Gastroesophageal sphincter (tissue), 3 donors: ENCODE measurements around the gene C19orf25.
"Not testable (repeated sequence)": the region's sequence is repeated elsewhere in the genome, so short reads cannot be mapped to it uniquely, and the experiment has no call there.

ENCODE experiments used
- EP300 ChIP-seq: sonication (generic); formaldehyde crosslinking; IDR thresholded peaks from one replicate; pipeline ENCODE4 v1.6.1; 2017; ENCODE audit warnings: antibody characterized with exemption, mild to moderate bottlenecking
- TF ChIP-seq, protein P1 (sequence below), 4 experiments: fragments of 200-600 bp in 2 of 4; fragments of 450-650 bp in 2 of 4; sonication (generic) in 1 of 4; IDR thresholded peaks; one replicate each; pipeline ENCODE4 v1.5.1; 2017 to 2019; ENCODE audit warnings: antibody characterized with exemption in 4 of 4, mild to moderate bottlenecking in 2 of 4, moderate library complexity in 2 of 4

DNA sequence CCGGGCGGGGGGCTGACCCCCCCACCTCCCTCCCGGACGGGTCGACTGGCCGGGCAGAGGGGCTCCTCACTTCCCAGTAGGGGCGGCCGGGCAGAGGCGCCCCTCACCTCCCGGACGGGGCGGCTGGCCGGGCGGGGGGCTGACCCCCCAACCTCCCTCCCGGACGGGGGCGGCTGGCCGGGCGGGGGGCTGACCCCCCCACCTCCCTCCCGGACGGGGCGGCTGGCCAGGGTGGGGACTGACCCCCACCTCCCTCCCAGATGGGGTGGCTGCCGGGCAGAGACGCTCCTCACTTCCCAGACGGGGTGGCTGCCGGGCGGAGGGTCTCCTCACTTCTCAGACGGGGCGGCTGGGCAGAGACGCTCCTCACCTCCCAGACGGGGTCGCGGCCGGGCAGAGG is 20.2 kb upstream of the C19orf25 start:
- not testable (repeated sequence) for TF ChIP-seq EP300
- TF ChIP-seq, protein P1, sequence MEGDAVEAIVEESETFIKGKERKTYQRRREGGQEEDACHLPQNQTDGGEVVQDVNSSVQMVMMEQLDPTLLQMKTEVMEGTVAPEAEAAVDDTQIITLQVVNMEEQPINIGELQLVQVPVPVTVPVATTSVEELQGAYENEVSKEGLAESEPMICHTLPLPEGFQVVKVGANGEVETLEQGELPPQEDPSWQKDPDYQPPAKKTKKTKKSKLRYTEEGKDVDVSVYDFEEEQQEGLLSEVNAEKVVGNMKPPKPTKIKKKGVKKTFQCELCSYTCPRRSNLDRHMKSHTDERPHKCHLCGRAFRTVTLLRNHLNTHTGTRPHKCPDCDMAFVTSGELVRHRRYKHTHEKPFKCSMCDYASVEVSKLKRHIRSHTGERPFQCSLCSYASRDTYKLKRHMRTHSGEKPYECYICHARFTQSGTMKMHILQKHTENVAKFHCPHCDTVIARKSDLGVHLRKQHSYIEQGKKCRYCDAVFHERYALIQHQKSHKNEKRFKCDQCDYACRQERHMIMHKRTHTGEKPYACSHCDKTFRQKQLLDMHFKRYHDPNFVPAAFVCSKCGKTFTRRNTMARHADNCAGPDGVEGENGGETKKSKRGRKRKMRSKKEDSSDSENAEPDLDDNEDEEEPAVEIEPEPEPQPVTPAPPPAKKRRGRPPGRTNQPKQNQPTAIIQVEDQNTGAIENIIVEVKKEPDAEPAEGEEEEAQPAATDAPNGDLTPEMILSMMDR (IDR thresholded peaks at IDR 0.05): not testable (repeated sequence)
